MM.1S (cell line): Measurements from ENCODE around the gene PCLAF.

Experiments used
- CTCF ChIP-seq: fragments of 300-600 bp; sonication (generic); IDR thresholded peaks from 2 replicates; pipeline ENCODE4 v1.5.1; 2016; ENCODE audit warnings: antibody characterized with exemption, low read length, mixed read lengths
- EZH2 ChIP-seq: fragments of 300-600 bp; sonication (generic); optimal IDR thresholded peaks from 2 replicates; pipeline ENCODE3; 2017; ENCODE audit warnings: low read depth, mild to moderate bottlenecking, antibody characterized with exemption, low read length, mixed read lengths

- TF ChIP-seq CTCF (no peak), EZH2 (no peak)
Observed at GRCh38 chr15:64324165-64324877, 56.9 kb downstream of the PCLAF start.
